GM18505 (cell line): ENCODE results near the gene GRIN2C.

Experiments
- ATAC-seq: cut with Tn5 transposase; IDR thresholded peaks from one replicate; pipeline ENCODE4 v1.9.1; 2021; ENCODE audit not compliant: unreplicated experiment
- POLR2A ChIP-seq: IDR thresholded peaks from 4 replicates; pipeline ENCODE4 v1.6.1; 2011; ENCODE audit warnings: borderline replicate concordance; ENCODE audit not compliant: insufficient read depth, insufficient read length; ENCODE audit errors: extremely low read depth

GRIN2C gene

DNA sequence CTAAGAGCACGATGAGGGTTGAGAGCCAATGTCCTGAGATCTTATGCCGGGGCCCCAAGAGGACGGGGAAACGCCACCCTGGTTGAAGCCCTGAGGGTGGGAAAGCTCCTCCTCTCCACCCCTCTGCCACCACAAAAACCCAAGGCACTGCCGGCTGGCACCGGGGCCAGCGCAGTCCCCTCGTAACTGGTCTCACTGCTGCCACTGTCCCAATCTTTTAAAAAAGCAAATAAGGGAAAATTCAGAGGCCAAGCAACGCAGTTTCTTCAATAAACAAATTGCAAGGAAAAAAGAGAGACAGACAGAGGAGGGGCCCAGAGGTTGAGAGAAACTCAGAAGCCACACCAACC, 6.7 kb downstream of the GRIN2C start:
- no peak for ATAC-seq
- TF ChIP-seq POLR2A = no peak

DNA sequence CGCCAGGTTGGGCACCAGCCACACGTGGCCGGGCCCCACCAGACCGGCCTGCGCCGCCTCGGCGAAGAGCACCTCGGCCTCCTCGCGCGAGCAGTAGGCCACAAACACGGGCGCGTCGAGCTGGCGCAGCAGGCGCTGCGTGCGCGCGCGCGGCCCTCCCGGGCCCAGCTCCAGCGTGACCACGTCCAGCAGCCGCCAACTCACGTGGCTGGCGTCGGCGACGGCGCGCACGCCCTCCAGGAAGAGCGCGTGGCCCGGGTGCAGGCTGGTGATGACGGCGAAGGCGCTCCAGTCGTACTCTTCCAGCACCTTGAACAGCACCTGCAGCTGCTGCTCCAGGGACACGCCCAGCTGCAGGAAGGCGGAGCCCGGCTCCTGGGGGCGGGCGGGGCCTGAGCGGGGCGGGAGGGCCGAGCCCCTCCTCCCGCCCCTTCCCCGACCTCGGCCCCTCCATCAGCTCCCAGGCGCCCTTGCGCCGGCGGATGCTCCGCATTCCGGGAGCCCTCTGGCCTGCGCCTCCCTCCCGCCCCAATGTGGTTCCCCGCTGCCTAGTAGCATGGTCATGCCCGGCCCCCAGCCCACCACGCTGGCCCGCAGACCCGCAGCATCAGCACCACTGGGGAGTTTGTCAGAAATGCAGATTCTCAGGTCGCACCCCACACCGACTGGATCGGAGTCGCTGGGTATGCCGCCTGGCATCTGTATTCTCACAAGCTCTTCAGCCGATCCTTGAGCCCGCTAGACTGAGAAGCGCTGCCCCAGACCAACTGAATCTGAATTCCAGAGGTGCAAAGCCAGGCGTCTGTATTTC, 7.2 kb downstream of the GRIN2C start:
- ATAC-seq = no peak
- peak; percentile 37 for TF ChIP-seq POLR2A

DNA sequence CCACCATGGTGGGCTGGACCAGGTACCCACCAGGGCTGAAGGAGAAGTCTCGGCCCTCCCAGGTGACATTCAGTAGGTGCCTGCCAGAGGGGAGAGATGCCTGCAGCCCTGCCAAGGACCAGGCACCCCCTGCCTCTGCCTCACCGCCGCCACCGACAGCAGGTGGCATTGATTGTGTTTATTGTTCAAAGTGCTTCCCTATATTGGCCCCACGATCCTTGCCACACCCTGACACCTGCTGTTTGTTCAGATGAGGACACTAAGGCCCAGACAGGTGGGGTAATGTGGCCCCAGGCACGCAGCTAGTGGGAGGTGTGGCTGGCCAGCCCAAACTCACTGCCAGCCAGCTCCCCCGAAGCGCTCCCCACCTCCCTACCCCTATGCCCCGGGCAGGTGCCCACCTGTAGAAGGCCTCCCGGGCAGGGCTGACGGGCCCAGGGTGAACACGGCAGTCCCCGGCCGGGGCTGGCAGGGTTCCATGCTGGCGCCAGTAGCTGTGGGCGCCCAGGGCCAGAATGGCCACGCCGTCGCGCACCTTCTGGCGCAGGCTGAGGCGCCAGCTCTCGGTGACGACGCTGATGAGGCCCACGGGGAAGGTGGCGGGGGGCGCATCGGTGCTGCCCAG, 8.0 kb downstream of the GRIN2C start:
- no peak for ATAC-seq

DNA sequence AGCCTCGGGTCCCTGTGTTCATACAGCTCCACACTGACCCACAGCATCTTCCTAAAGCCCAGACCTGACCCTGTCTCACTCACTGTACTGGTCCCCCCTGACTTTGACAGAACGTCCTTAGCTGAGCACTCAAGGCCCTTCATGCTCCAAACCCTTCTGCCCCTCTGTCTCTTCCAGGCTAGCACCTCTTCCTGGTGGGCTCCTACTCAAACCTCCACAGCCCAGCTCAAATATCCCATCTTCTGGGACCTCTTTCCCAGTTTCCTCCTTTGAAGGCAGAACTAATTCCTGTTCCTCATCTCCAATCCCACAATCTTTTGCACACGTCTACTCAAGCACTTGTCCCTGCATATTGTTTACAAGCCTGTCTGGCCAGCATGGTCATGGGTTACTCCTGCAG, 8.8 kb downstream of the GRIN2C start:
- ATAC-seq = no peak
- TF ChIP-seq POLR2A = no peak

More for the DNA sequence above, 8.0 kb downstream of the GRIN2C start:
- no peak for TF ChIP-seq POLR2A

DNA sequence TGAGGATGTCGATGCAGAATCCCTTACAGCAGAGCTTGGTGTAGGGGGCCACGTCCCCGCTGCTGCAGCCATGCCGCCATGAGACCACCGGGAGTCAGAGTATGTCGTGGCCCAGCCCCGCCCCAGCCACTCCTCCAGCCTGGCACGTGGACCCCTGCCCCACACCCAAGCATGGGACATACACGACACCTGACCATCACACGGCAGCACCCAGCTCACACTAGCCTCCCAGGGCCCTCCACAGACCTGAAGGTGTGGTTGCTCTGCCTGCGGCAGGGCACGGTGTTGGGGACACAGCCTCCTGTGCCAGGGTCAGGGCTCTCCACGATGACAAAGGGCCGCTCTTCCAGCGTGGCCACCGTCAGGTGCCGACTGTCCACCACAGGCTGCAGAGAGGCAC, 9.4 kb downstream of the GRIN2C start:
- no peak for TF ChIP-seq POLR2A
- no peak for ATAC-seq

DNA sequence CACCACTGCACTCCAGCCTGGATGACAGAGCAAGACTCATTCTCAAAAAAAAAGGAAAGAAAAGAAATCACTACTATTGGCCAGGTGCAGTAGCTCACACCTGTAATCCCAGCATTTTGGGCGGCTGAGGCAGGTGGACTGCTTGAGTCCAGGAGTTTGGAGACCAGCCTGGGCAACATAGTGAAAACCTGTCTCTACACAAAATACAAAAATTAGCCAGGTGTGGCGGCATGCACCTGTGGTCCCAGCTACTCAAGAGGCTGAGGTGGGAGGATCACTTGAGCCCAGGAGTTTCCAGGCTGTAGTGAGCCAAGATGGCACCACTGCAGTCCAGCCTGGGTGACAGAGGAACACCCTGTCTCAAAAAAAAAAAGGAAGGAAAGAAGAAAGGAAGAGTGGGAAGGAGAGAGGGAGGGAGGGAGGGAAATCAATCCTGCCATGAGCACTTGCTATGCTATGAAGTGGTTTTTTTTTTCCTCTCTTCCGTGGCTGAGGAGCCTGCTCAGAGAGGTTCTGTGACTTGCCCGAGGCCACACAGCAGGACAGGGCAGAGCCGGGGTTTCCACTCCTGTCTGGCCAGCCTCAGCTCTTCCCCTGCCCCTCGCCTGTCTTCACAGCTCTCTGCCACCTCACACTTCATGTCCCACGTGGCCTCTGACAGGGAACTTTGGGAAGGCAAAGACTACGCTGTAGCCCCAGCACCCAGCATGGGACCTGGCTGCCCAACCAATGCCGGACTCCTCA, 10.9 kb downstream of the GRIN2C start:
- ATAC-seq = no peak
- no peak for TF ChIP-seq POLR2A

DNA sequence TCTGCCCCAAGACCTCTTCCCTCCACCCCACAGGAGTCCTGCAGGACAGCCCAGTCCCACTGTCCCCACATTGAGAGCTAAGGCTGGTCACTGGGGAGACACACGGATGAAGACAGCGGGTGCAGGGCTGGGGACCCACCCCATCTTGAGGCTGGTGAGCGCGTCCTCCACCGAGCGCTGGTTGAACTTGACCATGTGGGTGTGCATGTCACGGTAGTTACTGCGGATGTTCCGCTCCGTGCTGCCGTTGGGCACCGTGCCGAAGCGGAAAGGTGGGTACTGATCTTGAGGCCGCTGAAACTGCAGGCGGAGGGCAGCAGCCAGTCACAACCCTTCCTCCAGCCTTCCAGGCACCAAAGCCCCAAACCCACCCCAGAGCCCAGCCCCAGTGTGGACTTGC, 13.1 kb downstream of the GRIN2C start:
- ATAC-seq = no peak
- no peak for TF ChIP-seq POLR2A

DNA sequence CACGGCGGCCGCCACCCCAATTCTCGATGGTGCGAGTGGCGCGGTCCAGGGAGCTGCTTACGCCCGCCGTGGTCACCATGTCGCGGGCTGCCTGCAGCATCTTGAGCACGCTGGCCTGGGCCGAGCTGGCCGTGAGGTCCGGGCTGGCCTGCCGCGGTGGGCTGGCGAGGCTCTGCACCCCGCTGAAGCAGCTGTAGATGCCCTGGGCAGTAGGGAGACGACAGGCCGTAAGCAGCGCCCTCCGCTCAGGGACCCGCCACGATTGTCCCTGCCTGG, 16.4 kb downstream of the GRIN2C start:
- TF ChIP-seq POLR2A = no peak
- no peak for ATAC-seq

DNA sequence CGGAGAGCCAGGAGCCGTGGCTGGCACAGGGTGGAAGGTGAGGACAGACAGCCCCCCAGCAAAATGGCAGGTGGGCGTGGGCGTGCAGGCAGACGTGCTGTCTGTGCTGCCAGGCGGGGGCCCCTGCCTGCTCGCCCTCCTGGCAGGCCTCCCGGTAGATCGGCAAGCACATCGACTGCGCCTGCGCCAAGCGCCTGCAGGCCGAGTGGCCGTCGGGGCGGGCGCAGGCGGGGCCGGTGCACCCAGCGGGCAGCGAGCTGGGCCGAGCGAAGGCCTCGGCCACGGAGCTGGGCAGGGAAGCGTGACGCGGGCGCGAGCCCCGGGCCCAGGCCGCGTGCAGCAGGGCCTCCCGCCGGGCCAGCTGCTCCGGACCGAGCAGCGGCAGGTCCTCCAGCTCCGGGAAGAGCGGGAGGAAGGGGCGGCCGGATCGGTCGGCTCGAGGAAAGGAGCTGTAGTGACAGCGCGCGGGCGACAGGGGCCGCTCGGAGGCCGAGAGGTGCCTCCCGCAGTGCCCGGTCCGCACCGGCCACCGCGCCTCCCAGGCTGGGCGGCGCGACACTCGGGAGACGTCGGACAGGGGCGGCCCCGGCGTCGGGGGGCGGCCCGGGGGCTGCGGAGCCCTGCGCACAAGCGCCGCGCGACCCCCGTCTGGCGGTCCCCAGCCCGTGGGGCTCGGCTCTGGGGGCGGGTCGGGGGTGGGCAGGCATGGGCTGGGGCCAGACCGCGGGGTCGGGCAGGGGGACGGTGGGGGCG, 16.9 kb downstream of the GRIN2C start:
- TF ChIP-seq POLR2A = no peak
- no peak for ATAC-seq

DNA sequence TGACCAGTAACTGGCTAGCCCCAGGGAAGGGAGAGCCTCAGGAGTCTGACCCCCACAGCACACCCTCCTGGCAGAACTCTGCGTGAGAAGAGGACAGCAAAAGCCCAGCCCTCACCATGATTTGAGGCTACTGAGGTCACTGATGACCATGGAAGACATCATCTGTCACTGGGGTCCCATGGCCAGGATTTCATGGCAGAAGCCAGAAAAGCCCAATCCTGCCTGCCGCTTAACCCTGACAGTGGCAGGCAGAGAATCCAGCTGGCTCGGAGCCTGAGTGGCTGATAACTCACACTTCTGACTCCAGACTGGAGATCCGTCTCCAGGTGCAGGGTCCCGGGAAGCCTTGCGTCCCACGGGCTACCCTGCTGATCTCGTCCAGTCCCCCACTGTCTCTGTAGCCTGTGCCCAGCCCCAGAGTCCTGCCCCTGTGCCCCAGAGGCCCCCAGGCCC, 17.5 kb downstream of the GRIN2C start:
- no peak for TF ChIP-seq POLR2A
- no peak for ATAC-seq

DNA sequence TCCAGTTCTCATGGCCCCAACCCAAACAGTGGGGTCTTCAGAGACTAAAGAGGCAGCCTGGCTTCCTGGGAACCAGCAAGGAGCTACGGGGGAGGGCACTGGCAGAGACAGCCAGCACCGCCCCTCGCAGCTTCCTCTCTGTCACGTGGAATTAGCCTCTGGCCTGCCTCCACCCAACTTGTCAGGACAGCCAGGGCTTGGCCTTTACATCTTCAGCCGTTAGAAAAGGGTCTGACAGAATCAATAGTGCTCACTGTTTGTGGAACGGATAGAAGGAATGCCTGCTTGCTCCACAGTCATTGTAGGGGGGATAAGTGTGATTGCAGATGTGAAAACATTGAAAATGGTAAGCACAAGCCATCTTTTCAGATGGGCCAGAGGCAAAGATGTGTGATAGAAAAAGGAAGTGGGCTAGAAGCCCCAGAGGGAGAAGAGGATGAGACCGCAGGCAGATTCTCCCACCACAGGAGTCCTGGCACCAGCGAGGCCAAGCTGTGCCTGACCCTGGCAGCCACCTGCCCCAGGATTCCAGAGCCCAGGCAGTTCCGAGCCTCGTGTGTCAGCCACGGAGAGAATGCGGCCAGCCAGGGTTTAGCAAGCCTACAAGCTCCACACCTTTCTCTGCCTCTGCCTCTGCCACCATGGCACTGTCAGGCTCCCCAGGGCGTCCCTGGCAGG, 18.6 kb downstream of the GRIN2C start:
- no peak for TF ChIP-seq POLR2A
- ATAC-seq = no peak

DNA sequence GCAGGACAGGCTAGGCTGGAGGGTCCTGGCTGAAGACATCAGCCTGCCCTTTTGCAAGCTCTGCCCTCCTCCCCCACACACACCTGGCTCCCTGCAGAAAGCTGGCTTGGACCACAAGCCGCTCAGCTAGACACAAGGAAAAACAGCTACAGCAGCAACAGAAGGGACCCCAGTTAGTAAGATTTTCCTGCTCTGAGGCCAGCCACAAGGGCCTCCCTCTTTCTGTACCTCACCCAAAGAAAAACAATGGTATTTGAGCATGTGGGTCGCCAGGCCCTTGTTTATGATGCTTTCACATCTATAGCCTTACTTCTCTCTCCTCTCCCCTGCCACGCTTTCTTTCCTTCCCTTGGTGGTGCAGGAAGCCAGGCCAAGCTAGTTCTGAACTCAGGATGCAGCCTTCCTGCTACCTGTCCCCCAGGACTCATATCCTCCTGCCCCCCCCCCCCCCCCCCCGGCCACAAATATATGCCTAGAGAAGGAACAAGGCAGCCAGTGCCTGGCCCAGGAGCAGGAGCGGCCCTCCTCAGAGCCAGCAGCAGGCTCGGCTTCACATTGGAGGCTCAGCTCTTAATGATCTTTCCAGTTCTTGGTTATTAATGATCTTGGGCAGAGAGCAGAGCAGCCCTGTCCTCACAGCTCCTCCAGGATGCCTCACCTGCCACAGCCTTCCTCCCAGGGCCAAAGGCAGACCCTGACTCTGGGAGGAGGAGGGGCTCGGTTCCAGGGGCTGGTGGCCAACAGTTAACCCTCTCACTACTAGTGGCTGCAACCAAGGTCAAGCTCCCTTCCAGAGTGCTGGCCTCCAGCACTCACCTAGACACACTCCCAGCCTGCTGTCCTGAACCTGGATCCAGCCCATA, 19.5 kb downstream of the GRIN2C start:
- TF ChIP-seq POLR2A = no peak
- no peak for ATAC-seq
